HG02759 (cell line): ENCODE measurements around the gene MPP3.
A peak's percentile ranks its signal among the peaks of the same experiment; 100 is the strongest.

Experiments used
- ATAC-seq: cut with Tn5 transposase; IDR thresholded peaks from one replicate; pipeline ENCODE4 v1.9.1; 2021; ENCODE audit warnings: mild to moderate bottlenecking, moderate library complexity; ENCODE audit not compliant: unreplicated experiment

The MPP3 gene

GRCh38 chr17:43774304-43775250 is 58.4 kb downstream of the MPP3 start:
- ATAC-seq = no peak

GRCh38 chr17:43772877-43773648 is 59.9 kb downstream of the MPP3 start:
- no peak for ATAC-seq

- ATAC-seq = no peak
These were observed 61.5 kb downstream of the MPP3 start for GRCh38 chr17:43771463-43771862.

- ATAC-seq = no peak
These were observed 62.0 kb downstream of the MPP3 start for GRCh38 chr17:43770957-43771356.

GRCh38 chr17:43769859-43770258 is 63.1 kb downstream of the MPP3 start:
- ATAC-seq = no peak

GRCh38 chr17:43769426-43769825 is 63.5 kb downstream of the MPP3 start:
- no peak for ATAC-seq

GRCh38 chr17:43768943-43769342 is 64.0 kb downstream of the MPP3 start:
- no peak for ATAC-seq

- ATAC-seq = no peak
These were observed 64.6 kb downstream of the MPP3 start for GRCh38 chr17:43768382-43768781.

- ATAC-seq = no peak
These were observed 65.3 kb downstream of the MPP3 start for GRCh38 chr17:43767713-43768059.

- no peak for ATAC-seq
These were observed 65.8 kb downstream of the MPP3 start for GRCh38 chr17:43767053-43767712.

- ATAC-seq = no peak
These were observed 66.4 kb downstream of the MPP3 start for GRCh38 chr17:43766413-43767052.

GRCh38 chr17:43760254-43760852 is 72.6 kb downstream of the MPP3 start:
- ATAC-seq = peak; percentile 50

GRCh38 chr17:43759836-43760235 is 73.1 kb downstream of the MPP3 start:
- ATAC-seq = no peak

- ATAC-seq = no peak
These were observed 74.3 kb downstream of the MPP3 start, which contains the start of gene SOST for GRCh38 chr17:43758497-43759174. Gene SOST (minus strand): TSS chr17:43758791. CDS start chr17:43758741, 50 bp downstream.

- no peak for ATAC-seq
These were observed 74.9 kb downstream of the MPP3 start for GRCh38 chr17:43758086-43758485.

- no peak for ATAC-seq
These were observed 75.7 kb downstream of the MPP3 start for GRCh38 chr17:43757171-43757660.

GRCh38 chr17:43756201-43756600 is 76.7 kb downstream of the MPP3 start:
- ATAC-seq = no peak

- ATAC-seq = no peak
These were observed 77.5 kb downstream of the MPP3 start for GRCh38 chr17:43755389-43755875.

- no peak for ATAC-seq
These were observed 78.0 kb downstream of the MPP3 start for GRCh38 chr17:43754947-43755346.
